Islet of Langerhans (tissue), 1 donor: ENCODE measurements around the gene RPS21.

Experiments
- FAIRE-seq: peaks from one replicate; lab custom pipeline; 2011; peaks lifted over from hg19 to GRCh38; lab: Jason Lieb, UNC

Gene RPS21

DNA sequence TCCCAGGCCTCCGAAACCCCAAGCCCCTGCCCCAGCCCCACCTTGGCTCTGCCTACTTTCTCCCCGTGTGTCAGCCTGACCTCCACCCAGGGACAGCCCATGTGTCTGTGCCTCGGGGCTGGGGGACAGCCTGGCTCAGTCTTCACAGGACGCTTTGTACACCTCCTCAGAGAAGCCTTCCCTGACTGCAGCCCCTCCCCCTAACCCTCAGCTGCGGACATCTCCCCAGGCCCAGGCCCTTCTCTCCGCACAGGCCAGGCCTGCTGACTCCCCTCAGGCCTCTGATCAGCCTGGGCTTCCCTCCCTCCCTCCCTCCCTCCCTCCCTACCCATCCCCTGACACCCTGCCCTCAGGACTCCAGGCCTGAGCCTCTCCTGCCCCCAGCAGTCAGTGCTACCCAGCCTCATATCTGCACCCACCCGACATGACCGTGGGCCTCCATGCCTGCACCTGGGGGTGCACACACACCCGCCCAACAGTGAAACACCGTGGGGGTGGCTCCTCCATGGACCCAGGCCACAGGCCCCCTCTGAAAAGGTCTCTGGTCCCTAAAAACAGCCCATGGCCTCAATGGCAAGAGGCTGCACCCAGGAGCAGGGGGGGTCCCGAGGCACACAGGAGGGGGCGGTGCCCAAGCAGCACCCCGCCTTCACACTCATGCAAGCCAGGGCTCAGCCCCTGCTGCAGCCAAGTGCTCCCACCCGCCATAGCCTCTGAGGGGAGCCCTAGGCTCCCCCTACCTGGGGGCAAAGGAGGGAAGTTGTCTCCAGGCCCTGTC is 32.7 kb upstream of the RPS21 start:
- no peak for FAIRE-seq

DNA sequence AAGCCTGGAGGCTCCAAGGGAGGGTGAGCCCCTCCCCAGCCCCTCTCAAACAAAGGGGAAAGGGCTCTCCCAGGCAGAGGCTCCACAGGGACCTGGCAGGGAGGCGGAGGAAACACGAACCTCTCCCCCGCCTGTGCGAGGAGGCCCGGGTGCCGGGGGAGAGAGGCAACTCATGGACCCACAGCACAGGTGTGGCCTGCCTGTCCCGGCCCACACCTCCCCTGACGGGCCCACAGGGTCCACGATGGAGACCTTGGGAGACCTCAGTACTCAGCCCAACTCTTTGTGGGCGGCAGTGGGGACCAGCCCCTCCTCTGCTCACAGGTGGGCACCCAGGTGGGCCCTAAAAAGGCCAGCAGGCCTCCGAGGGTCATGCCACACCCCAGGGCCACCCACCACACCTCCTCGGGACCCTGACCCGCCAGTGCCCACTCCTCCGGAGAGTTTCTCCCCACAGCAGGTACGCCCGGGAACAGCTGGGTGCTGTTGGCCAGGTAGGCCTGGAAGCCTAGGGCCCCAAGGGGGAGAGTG is 32.0 kb upstream of the RPS21 start:
- FAIRE-seq, result no peak

DNA sequence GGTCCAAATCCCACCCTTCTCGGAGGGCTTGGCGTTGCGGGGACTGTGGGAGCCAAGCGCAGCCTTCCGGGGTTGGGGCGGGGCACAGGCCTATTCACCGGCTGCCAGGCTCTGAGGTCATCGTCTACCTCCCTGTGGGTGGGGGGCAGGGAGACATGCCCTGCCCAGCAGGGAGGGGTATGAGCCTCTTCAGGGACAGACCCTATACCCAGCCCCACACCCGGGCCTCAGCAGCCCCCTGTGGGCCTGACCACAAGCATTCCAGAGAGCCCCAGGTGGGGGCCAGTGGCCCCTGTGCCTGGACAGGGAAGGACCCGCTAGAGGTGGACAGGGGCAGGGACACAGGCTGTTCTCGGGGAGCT is 31.4 kb upstream of the RPS21 start:
- no peak for FAIRE-seq

DNA sequence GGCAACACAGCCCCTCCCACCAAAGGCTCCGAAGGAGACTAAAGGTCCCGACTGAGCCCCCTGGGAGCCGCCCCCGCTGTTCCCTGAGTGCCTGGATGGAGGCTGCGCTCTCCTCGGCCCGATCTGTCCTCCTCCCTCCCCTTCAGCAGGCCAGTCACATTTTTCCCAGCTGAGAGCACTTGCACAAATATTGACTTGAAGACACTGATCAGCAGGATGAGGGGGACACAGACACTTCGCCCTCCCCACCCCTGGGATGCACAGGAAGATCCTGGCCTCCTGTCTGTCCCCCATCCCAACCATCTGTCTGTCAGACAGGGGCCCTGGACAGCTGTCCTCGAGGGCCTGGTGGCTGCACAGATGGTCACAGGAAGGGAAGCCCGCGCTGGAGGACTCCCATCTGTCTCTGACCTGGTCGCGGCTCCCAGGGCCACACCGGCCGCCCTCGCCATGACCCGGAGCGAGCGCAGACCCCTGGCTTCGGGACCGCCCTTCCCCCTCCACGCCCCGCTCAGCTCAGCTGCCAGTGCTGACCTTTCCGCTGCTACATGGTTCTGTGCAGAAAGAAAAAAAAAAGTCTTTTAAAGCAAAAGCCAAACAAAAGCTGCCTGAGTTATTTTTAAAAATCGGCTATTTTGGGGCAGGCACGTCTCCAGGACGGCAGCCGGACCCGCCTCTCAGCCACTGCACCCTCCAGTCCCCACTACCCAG is 30.9 kb upstream of the RPS21 start:
- no peak for FAIRE-seq

DNA sequence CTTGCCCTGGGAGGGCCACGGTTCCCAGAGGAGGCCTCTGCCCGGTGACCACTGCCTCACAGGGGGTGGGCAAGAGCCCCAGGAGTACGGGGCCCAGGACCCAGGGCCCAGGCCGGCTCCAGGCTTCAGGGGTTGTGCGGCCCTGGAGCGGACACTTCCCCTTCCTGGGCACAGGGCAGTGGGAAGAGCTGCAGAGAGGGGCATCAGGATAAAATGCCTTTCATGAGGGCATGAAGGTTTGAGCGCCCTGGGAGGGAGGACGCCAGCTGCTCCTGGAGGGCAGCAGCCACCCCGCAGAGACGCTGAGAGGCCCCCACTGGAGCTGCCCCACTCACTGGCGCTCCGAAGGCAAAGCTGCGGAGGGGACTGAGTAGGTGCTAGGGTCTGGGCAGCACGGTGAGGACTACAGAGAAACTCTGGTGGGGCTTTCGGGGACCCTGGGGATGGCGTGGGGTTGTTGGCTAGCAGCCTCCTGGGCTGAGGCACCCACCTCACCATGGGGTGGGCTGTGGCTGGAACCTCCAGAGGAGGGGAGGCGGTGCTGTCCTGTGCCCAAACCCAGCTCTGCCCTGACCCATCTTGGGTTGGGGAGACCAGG is 30.2 kb upstream of the RPS21 start:
- FAIRE-seq, result no peak

DNA sequence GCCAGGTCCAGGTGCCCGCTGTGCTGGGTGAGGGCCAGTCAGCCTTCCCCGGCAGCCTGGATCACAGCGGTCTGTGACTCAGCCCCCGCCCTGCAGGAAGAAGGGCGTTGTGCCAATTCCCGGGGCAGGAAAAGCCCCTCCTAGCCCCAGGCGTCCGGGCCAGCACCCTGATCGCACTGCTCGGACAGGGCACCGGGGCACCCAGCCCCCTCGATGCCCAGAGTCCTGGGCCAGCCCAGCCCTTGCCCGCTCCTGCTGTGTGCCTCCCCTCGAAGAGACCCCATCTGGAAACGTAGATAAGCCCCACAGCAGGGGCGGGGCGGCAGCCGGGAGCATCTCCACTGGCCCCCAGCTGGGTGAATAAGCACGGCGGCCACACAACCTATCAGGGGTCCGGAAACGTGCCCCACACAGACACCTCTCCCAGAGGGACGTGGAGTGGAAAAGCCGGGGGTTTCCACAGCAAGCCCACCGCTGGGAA is 29.7 kb upstream of the RPS21 start:
- FAIRE-seq, result no peak

DNA sequence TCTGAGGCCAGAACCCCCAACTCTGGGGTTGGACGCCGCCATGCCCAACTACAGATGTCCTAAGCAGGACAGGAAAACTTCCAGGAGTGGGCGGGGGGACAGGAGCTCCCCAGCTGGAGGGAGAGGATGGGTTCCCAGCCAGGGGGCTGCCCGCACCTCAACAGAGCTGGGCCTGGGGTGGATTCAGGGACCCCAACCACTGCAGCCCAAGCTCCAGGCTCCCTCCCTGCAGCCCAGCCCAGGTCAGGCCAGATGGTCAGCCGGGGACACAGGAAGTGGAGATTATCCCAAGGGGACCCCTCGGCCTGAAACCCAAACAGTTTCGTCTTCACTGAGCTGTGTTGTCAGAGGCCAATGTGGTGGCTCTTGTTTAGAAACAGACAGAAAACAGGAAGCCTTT is 29.2 kb upstream of the RPS21 start:
- FAIRE-seq, result no peak

DNA sequence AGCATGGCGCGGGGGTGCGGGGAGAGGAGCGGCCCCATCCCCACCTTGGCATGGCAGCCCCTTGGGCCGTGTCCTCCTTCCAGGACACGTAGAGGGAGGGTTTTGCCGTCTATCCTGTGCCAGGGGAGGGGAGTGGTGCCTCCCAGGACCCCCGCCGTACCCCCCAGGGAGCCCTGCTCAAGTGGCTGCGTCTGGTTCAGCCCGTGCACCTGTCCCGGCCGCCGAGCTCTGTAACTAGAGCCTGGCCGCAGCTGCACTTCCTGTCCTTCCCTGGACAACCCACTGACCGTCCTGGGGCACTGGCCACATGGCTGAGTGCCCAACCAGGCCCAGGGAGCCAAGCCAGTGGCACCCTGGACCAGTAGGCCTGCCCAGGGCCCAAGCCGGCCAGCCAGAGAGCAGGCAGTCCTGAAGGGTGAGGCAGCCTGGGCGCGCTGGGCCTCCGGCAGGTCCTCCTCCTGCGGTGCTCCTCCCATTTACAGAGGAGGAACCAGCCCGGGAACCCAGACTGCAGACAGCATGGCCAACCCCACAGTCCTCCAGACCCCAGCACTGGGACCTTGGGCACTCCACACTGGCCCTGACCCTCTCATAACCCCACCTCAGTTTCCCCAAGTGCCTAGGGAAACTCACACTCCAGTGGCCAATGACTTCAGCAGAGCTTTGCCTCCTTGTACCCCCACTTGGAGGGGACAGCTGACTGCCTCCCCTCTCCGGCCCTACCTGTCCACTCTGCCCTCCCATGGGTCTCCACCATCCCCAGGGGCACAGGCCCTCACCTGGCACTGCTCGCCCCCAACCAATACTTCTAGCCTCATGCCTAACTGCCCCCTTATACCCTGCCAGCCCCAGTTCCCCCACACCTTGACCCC is 28.5 kb upstream of the RPS21 start:
- no peak for FAIRE-seq

DNA sequence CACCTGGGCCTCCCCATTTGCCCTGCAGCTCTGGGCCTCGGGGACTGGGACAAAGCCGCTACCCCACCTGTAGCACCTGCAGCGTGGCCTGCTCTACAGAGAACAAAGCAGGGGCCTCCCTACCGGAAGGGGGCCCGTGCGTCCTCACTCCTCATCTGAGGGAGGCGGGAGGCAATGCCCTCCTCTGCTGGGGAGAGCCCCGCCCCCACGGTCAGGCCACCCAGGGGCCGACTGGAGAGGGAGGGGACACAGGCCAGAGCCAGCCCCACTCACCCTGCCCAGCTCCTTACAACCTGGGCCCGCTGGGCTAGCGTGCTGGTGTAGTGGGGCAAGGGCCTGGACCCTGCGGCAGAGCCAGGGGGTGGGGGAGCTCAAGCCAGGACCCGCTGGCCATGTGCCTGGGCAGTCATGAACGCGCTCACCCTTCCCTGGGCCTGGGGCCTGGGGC is 27.8 kb upstream of the RPS21 start:
- FAIRE-seq, result no peak

DNA sequence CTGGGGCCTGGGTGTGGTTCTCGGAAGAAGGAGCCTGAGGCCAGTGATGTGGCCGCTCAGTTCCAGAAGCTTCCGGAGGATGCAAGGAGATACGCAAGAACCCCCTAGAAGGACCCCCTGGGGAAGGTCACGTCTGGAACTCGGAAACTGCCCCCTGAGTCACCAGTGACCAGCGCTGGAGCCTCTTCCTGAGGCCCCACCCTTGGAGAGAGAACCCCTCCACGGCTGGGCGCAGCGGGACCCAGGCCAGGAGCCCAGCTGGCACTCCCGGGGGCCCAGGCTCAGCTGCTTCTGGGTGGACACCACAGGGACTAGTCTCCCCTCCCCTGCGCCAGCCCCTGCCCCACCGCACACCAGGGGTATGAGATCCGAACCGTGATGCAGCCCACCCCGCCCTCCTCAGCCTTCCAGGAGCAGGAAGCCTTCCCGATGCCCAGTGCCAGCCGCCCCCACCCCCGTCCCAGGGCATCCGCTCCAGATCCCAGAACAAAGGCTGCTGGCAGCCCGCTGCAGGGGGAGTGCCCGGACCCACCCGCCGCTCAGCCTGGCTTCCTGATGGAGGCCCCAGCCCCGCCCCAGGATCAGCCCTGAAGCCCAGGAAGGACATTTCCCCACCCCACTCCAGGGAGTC is 27.3 kb upstream of the RPS21 start:
- no peak for FAIRE-seq

DNA sequence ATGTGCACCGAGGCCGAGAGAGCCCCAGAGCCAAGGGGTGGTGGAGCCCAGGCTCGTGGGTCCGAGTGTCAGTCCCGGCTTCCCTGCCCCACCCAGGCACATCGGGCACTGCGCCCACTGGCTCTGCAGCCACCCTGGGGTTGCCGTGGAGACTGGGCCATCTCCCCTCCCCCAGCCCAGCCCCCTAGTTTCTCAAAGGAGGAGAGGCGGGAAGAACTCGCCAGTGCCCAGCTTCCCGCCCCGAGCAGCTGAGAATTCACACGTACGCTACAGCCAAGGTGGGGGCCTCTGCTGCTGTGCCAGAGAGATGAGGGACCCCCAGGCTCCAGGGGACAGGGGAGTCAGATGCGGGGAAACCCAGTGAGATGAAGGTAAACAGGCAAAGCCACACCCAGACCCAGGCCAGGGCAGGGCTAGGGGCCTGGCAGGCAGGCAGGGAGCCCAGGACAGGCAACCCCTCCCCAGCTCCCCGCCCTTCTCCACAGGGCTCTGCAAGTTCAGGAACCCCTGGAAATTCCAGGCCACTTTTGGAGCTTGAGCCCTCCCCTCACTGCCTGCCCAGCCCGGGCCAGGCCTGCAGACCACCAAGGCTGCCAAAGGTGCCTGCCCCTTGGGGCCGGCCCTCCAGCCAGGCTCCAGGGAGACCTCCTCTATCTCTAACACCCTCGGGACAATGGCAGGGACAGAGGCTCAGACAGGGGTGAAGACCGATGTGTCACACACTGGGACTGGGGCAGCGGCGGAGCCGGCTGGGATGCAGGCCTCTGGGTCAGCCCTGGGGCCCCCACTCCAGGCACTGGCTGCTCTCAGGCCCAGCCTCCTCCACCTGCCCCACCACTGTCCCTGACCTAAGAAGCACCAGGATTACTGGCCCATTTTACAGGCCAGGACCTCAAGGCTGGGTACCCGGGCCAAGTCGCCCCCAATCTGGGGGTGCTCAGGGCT is 25.8 kb upstream of the RPS21 start:
- FAIRE-seq, result no peak

DNA sequence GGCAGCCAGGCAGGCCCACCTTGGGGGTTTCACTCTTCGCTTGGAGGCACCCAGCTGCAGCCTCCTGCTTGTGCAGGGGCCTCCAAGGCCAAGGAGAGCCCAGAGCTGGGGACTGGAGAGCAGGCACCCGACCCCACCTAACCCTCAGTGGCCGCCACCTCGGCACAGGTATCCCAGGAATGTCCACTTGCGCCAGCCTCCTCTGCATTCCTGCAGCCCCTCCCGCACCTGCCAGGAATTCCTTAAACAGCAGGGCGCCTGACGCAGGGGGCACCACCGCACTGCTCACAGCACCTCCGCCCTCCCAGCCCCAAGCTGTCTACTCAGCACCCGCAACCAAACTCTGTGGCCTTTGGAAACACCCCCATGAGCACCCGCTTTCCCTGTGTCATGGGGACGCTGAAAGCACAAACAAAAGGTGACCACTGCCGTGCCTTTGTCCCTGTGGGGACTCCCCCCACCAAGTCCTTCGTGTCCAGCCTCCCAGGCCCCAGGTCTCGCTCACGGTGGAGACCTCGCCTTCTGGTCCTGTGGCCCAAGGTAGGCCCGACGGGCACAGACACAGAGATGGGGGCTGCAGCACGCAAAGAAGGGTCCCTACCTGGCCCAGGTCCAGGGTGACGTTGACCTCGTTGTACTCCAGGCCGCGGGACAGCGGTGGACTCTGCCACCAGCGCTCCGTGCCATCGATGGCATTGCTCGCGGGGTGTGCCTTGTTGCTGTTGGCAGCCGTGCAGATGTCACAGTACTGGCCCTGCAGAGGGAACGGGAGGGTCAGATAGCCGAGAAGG is 24.9 kb upstream of the RPS21 start:
- no peak for FAIRE-seq

DNA sequence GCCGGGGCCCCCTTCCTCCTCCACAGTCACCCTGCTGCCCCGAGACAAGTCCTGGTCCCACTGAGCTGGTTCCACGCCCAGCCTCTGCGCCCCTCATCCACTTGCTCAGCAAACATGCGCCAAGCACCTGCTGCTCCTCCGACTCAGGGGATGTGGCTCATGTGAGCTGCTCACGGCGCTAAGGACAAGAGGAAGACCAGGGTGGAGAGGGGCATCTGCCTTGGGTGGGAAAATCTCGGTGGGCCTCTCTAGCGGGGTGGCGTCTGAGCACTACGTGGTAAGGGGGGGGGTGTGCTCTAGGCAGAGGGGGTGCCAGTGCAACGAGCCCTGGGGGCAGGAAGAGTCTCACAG is 24.3 kb upstream of the RPS21 start:
- FAIRE-seq, result no peak

DNA sequence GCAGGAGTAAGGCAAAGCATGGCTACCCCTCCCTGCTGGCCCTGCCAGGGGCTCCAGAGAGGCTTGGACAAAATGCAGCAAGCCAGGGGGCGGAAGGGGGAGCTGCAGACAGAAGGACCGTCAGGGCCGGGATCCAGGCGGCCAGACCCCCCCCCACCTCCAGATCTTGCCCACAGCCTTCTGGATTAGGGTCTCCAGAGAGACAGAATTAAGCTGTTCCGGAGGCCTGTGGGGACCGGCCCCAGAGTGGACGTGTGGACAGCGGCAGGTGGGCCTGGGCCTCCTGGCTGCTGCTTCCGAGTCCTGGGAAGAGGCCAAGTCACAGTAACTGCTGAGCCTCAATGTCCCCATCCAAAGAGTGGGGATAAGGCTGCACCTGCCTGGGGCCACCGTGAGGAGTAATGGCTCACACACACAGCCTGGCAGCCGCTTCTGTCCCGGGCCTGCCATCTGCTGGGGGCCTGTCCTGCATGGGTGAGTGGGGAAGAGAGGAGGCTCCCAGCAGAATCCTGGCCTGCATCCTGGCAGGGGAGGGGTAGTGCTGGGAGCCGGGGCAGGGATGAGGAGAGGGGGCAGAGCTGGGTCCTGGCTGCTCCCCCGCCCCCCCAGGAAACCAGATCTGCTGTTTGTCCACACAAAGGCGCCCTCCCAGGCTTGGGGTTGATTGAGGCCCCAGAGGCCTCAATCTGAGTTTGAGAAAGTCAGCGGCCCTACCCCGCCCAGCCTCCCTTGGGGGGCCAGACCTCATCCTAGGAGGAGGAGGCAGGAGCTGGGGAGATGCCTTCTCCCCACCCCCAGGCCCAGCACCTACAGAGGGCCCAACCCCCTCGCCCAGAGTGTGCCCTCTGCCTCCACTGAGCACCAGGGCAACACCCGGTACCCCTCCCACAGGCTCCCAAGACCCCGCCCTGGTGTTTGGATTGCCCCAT is 23.6 kb upstream of the RPS21 start:
- FAIRE-seq, result no peak

DNA sequence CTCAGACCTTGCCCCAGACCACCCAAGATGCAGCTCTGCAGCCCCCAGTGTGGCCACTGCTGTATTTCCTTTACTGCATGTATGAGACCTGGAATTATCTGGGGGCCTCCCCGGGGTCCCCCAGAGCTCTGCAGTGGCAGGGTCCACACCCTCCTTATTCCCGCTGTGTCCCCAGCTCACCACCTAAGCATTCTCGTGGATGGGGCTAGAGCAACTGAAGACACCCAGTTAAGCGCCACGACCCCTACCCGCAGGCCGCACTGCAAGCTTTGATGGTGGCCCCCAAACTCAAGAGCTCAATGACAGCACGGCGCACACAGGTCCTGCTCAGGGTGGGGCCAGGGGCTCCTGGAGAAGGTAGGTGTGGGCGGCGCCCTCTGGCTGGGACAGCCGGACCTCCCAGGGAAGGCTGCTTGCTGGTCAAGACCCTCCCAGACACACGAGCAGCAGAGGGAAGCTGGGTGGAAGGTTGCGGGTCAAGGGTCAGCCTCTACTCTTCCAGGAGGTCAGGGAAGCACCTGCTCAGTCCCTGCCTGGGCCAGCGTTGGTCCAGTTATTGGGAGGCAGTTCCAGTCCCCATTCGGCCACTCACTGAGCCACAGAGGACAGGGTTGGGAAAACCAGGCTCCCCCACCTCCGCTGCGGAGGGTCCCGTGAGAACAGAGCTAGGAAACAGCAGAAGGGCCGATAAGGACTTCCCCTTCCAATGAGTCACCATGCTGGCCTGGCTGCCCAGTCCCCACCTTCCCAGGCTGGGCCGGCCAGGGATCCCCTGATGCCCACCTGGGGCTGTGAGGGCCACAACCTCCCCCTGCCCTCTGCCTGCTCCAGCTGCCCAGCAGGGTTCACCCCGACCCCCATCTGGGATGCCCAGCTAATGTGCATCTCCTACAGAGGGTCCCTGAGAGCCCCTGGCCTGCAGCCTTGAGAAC is 22.7 kb upstream of the RPS21 start:
- FAIRE-seq, result no peak

DNA sequence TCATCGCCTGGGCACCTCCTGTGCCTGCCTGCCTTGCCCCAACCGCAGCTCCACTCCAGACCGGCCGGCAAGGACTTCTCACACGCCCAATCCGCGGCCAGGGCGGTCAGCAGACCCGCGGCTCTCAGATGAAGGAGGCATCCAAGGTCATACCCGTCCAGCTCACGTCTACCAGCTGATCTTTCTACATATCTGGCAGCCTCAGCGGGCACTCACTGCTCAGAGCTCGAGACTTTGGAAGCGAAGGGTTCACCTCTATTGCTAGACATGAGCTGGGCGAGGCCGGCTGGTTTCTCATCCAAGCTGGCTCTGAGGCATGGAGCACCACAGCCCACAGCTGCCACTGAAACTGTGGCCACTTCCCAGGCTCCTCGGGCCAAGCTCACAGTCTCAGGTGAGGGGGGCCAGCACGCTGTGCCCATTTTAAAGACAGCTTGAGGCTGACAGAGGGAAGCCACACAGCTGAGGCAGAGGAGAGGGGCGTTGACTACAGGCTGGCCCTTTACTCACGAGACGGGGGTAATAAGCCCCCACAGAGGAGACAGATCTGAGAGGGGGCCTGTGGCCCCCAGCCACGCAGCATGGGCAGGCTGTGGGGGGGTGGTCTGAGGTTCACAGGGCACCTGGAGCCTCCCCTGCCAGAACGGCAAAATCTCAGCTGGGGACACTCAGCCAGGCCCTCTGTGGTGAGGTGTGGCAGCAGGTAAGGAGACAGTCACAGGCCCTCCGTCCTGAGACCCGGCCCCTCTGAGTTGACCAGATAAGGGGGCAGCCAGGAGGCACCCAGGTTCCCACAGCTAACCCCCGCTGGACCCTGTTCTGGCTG is 21.8 kb upstream of the RPS21 start:
- FAIRE-seq, result no peak
